Effector CD8-positive, alpha-beta T cell (primary cell): ENCODE data around the gene CELA3A.
A peak's percentile ranks its signal among the peaks of the same experiment; 100 is the strongest.

ENCODE experiments used
- DNase-seq: peaks from one replicate; lab custom pipeline; 2025; lab: John Stamatoyannopoulos, UW

CELA3A gene

DNA sequence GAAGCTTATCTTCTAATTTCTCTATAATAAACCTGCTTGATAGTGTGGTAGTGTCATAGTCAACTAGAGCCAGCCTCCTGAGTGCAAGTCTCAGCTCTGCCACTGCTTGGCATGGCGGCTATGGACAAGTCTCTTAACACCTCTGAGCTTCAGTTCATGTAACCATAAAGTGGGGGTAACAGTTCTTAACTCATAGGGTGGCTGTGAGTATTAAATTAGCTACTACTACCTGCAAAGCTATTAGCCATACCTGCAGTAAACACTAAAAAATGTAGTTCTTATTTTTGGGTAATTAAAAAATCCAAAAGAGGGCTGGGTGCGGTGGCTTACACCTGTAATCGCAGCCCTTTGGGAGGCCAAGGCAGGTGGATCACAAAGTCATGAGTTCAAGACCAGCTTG is 48.9 kb downstream of the CELA3A start:
- no peak for DNase-seq

GRCh38 chr1:22051607-22052114 is 50.2 kb downstream of the CELA3A start:
- DNase-seq, result no peak

- peak; percentile 95 for DNase-seq
These were observed 50.9 kb downstream of the CELA3A start, which contains the start of gene CDC42 for GRCh38 chr1:22052115-22053016. Gene CDC42, plus strand, starts transcription at chr1:22052709. Its CDS starts 25,770 bp downstream, at chr1:22078479.

DNA sequence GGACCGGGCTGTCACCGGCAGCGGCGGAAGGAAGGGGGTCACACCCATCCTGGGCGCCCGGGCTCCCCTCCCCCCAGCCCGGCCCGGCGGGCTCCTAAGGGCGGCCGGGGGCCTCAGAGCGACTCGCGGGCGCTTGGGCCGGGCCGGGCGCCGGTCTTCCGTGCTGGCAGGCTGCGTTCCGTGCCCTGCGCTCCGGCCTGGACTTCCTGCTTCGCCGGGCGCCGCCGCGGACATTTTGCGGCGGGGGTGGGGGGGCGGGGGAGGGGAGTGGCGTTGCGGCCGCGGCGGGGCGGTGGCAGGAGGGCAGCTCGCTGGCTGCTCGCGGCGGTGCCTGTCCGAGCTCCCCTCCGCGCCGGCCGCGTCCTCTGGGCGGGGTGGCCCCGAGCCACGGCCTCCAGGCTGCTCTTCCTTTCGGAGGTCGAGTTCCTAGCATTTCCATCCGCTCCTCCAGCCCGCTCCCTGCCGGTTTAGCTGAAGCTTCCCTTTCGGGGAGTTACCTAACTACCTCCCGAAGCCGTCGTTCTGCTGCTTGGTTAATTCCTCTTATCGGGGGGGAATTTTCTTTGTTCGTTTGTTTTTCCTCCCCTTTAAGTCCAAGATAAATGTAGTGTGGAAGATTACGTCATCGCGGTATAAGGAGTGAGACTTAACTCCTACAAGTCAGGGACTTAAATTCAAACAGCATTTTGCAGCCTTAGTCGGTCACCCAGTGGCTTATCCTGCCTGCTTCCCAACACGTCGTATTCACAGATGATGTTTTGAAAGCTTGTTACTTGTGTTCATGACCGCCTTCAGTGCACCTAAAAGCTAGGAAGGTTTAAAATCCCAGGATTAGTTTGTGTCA is 51.8 kb downstream of the CELA3A start:
- DNase-seq, result peak; percentile 42

DNA sequence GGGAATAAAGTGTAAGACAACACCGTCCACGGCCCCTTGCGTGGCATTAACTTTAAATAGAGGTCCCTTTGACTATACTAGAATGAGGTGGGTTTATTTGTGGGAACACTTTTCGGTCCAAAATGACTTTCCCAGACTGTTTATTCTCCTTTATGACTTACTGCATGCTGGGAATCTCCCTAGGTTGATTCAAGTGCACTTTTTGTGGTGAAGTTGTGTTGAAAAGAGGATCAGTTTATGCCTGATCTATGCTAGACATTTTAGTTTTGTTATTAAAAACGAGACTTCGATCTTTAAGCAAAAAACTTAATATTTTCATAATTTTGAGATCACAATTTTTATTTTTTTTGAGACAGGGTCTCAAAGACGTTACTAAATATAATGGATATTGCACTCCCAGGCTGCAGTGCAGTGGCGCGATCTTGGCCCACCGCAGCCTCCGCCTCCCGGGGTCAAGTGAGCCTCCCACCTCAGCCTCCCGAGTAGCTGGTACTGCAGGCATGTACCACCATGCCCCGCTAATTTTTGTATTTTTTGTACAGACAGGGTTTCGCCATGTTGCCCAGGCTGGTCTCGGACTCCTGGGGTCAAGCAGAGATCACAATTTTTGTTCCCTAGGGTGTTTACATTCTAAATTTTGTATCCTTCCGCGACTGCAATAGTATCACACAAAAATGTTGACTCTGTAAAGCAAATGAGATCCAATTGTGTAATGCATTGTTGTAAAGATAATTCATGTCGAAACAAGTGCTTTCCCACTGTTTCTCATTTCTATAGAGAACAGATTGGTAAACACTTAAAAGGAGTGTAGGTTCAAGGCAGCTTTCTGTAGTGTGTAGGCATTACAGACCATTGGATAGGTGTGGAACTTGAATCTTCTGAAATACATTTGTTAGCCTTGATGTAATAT is 52.7 kb downstream of the CELA3A start:
- no peak for DNase-seq

DNA sequence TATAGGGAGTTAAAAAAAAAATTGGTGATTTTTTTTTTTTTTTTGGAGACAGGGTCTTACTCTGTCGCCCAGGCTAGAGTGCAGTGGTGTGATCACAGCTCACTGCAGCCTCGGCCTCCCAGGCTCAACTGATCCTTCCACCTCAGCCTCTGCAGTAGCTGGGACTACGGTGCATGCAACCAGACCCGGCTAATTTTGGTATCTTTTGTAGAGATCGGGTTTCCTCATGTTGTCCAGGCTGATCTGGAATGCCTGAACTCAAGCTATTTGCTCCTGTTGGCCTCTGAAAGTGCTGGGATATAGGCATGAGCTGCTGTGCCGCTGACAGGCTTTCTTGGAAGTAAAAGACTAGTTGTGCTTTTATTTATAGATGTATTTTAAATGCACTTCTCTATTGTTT is 54.0 kb downstream of the CELA3A start:
- no peak for DNase-seq

- no peak for DNase-seq
These were observed 54.6 kb downstream of the CELA3A start for GRCh38 chr1:22056043-22056442.

DNA sequence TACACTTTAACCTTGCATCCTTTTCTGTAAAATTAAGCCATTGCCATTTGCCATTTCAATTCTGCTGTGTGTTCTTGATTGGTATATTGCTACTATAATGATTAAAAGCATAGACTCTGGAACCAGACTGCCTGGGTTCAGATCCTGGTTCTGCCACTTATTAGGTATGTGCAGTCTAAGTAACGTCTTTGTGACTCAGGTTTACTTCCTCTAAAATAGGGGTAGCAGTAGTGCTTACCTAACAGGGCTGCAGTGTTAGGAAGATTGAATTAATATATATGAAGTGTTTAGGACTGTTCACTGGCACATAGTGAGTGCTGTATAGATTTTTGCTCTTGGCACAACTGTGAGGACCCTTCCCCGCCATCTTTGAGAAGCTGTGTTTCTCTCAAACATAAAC is 55.5 kb downstream of the CELA3A start:
- no peak for DNase-seq

- no peak for DNase-seq
These were observed 56.4 kb downstream of the CELA3A start for GRCh38 chr1:22057861-22058260.
